ENCODE results near the gene CNKSR2.
"Not testable (repeated sequence)": the region's sequence is repeated elsewhere in the genome, so short reads cannot be mapped to it uniquely, and the experiment has no call there.

CNKSR2 gene

DNA sequence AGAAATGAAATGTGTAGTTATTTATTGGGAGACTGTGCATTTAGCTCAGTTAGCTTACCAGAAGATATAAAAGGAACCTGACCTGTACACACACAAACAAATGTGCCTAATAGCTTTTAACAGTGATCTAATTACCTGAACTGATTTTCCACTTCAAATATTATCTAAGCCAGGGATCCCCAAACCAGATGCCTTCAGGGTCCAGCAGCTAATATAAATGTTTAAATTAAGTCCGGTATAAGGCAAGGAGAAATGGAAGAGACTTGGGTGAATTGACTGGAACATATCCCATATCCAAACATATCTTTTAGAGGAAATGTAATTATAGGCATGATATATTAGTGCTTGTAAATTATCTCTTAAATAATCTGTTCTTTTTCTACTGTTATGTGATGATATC is 66.7 kb downstream of the CNKSR2 start:
- no peak for DNase-seq (ENCODE audit: low read depth)

DNA sequence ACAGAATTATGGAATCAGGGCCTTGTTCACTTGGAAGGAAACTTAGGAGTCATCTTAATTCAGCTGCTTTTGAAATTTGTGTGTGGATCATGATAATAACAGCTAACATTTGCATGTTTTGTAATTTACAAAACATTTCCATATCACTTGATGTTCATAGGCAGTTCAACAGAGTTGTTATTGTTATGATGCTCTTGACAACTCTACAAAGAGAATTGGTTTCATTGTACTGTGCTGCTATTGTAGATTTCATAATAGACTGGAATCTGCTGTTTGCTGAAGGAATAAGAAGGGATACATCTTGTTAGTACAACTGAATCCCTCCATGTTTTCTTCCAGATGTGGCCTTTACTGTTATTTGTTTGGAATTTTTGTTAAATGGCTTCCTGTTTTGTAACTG is 83.5 kb downstream of the CNKSR2 start:
- no peak for DNase-seq (ENCODE audit: low read depth)

GRCh38 chrX:21469071-21469470 is 94.9 kb downstream of the CNKSR2 start:
- DNase-seq (ENCODE audit: low read depth): no peak

GRCh38 chrX:21476909-21477308 is 102.7 kb downstream of the CNKSR2 start:
- no peak for DNase-seq (ENCODE audit: low read depth)

DNA sequence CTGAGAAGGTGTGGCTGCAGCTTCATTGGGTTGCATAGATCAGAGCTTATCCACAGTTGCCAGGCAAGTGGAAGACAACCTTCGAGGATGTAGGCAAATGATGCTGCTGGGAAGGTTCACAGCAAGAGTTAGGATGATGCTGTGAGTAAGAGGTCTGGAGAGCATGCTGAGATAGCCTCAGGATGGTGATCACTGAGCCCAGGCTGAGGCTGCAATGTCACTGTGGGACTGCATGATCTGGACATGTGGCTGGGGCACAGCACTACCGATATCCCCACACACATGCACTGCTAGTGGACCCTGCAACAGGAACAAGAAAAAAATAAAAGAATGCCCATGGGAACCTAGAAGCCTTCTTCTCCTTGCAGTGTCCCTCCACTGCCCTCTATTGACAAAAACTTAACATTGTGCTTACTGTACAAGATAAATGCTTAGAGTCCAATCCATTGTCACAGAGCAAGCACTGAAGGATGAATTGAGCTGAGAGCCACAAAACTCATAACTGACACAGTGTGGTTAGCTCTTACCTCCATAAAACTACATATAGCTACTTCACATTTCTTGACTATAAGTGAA is 105.6 kb downstream of the CNKSR2 start:
- no peak for DNase-seq (ENCODE audit: low read depth)

DNA sequence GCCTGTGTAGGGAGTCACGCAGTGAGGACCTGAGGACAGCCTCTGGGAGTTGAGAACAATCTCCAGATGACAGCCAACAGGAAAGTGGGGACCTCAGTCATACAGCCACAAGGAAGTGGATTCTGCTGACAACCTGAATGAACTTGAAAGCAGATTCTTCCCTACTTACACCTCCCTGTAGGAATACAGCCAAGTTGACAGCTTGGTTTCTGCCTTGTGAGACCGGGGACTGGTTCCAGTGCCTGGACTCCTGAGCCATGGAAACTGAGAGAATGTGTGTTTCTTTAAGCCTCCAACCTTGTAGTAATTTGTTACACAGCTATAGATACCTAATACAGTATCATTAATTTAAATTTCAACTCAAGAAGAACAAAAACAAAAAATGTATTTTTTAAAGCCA is 107.5 kb downstream of the CNKSR2 start:
- DNase-seq (ENCODE audit: low read depth): no peak

DNA sequence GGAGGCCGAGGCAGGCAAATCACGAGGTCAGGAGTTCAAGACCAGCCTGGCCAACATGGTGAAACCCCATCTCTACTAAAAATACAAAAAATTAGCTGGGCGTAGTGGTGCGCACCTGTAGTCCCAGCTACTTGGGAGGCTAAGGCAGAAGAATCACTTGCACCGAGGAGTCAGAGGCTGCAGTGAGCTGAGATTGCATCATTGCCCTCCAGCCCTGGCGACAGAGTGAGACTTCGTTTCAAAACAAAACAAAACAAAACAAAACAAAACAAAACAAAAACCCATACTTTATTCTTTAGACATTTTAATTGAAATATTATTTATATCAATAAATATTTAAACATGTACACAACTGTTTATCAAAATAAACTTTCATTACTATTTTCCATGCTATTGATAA is 109.8 kb downstream of the CNKSR2 start:
- DNase-seq (ENCODE audit: low read depth): not testable (repeated sequence)

GRCh38 chrX:21487832-21488231 is 113.6 kb downstream of the CNKSR2 start:
- DNase-seq (ENCODE audit: low read depth): no peak

DNA sequence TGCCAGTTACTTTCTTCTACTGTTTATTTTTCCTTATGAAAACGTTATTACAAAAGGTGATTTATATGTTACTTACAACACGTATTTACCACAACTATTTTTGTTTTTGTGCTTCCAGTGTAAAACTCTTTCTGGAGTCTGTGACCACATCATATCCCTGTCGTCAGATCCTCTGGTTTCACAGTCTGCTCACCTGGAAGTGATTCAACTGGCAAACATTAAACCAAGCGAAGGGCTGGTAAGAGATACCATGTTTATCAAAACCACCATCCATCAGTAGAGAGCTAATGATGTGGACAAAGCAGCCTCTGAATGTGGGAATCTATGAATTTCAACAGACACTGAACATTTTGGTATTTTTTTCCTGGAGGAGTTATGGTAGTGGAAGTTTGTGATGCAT is 116.1 kb downstream of the CNKSR2 start:
- no peak for DNase-seq (ENCODE audit: low read depth)

GRCh38 chrX:21493226-21493830 is 119.1 kb downstream of the CNKSR2 start:
- DNase-seq (ENCODE audit: low read depth): no peak

GRCh38 chrX:21503593-21503992 is 129.4 kb downstream of the CNKSR2 start:
- no peak for DNase-seq (ENCODE audit: low read depth)

DNA sequence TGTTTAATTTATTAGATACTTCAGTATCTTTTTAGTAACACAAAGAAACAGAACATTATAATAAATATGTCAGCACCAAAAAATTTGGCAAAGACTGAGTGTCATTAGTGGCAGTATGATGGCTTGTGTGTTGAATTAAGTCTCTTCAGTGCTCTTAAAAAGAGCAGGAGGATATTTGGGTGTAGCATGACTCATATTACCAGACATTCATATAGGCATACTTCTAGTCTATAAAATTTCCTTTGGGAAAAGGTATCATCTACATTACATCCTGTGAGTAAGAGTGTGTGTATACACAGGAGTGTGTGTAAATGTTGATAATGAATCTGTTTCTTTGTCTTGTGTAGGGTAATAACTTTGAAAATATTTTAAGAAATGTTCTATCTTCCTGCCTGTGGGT is 135.7 kb downstream of the CNKSR2 start:
- no peak for DNase-seq (ENCODE audit: low read depth)

DNA sequence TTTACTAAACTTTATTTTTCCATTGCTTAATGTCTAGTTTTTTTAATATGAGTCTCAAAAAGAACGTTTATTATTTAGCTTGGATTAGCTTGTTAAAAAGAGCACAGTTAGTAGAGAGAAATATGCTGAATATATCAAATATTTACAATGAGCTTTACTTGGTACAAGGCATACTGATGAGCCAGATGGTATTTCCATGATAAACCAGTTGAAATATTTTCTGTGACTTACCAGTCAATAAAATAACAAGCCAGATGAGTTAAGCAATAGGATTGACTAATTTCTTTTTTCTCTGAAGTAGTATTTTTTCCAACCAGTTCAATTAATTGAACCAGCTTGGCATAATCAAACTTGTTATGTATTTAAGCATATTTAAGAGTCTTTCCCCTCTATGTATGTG is 149.8 kb downstream of the CNKSR2 start:
- DNase-seq (ENCODE audit: low read depth): no peak

- no peak for DNase-seq (ENCODE audit: low read depth)
These were observed 153.9 kb downstream of the CNKSR2 start for GRCh38 chrX:21528076-21528475.

GRCh38 chrX:21529771-21530170 is 155.6 kb downstream of the CNKSR2 start:
- DNase-seq (ENCODE audit: low read depth): no peak

DNA sequence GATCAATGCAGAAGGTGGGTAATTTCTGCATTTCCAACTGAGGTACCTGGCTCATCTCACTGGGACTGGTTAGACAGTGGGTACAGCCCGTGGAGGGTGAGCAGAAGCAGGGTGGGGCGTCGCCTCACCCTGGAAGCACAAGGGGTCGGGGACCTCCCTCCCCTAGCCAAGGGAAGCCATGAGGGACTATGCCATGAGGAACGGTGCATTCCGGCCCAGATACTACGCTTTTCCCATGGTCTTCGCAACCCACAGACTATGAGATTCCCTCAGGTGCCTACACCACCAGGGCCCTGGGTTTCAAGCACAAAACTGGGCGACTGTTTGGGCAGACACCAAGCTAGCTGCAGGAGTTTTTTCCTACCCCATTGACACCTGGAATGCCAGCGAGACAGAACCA is 170.4 kb downstream of the CNKSR2 start:
- not testable (repeated sequence) for DNase-seq (ENCODE audit: low read depth)

- DNase-seq (ENCODE audit: low read depth): no peak
These were observed 185.2 kb downstream of the CNKSR2 start for GRCh38 chrX:21559417-21559816.

DNA sequence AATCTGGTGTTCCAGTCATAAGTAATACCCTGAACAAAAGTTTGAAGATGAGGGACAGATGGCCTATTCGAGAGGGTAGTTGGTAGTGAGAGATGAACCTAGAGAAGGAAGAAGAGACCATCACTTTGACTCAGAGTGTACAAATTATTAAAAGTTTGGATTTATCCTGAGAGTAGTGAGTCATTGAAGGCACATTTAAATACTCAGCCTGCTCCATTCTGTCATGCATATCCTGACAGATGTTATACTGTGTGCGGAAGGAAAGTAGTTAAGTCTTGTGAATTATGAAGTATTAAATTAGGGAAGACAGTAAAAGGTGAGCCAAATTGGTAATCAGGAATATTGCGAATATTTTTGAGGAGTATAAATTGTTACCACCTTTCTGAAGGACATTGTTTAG is 190.8 kb downstream of the CNKSR2 start:
- no peak for DNase-seq (ENCODE audit: low read depth)

GRCh38 chrX:21574793-21575192 is 200.6 kb downstream of the CNKSR2 start:
- no peak for DNase-seq (ENCODE audit: low read depth)

GRCh38 chrX:21581479-21581878 is 207.3 kb downstream of the CNKSR2 start:
- DNase-seq (ENCODE audit: low read depth): no peak

DNA sequence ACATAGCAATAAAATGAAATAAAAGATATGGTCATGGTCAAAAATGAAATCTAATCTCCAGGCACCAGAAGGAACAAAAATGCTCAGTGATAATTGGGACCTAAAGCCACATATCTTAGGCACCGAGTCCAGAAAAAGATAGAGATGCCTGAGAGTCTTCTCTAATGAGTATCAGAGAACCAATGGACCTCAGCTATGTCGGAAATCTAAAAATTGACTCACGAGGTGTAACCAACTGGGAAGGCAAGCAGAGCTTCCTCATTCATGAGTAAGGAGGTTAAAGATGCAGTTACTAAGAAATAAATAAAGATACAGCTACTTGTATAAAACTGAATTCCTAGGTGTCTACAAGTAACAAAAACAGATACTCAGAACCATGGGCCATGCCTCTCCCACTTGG is 211.8 kb downstream of the CNKSR2 start:
- DNase-seq (ENCODE audit: low read depth): no peak

DNA sequence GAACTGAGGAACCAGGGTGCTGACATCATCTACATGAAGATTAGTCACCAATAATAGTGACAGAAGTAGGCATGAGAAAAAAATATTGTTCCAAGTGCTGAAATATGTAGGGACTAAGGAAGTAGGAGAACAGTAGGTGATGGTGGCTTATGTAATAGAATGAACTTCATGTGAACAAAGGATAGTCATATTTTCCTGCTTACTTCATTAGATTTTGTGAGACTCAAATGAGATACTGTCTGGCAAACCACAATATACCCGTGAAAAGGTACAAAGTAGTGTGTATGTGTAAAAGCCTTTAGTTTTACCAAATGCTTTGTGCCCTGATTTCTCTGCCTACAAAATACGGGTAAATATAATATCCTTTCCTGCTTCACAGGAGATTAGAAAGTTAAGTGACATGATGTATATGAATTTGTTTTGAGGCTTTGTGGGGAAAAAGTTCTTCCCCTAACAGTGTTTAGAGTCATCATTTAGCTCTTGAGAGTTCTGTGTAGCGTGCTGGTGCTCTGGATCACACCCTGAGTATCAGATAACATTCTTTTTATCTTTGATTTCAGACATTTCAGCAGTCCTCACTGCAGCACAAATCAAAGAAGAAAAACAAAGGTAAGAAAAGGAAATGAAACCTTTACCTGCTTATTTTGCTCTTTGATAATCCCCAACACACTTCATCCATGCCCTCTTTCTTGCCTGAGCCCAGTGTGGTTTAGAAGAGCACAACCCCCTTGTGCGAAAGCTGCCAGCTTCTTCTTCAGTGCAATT is 216.0 kb downstream of the CNKSR2 start:
- DNase-seq (ENCODE audit: low read depth): no peak

DNA sequence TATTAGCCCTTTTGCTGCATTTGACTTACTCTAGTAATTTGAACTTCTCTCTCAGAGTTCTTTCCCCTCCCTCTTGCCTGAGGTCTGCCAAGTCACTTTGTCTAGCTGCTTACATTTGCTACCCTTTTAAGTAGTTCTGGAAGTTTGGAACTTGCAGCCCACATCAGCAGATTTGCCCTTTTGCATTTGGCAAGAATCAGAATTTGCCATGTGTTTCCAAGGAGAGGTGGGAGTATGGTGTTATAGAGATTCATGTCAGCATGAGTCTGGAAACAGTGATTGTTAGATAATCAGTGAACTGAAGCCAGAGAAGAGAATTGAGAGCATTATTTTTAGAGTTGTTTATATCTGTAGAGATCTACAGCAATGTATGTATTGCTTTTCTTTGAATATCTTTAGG is 231.8 kb downstream of the CNKSR2 start:
- no peak for DNase-seq (ENCODE audit: low read depth)

GRCh38 chrX:21610168-21610567 is 235.9 kb downstream of the CNKSR2 start:
- no peak for DNase-seq (ENCODE audit: low read depth)

All from stimulated activated CD8-positive, alpha-beta memory T cell treated with anti-CD3 and anti-CD28 coated beads, Interleukin-12 subunit alpha, Interleukin-12 subunit beta, amount 100 ng/mL, for 4 hours (primary cell).